Measurements from ENCODE around the gene RGR. TPM values are rescaled to one million over a fixed set of nuclear protein-coding genes. Genes with fewer than 3 reads are reported as not detected.

RGR gene
- total RNA-seq (not detected), polyA plus RNA-seq (under 1 TPM; 0.10 to 0.28 (median 0.25) TPM)
- long read RNA-seq, donor 1: 0 reads
- long read RNA-seq, donor 2: 0 reads

- ATAC-seq (peak; percentile 58 to 74 (median 64)), DNase-seq (peak in 1 of 2 donors; percentile 68)
- no peak for TF ChIP-seq CTCF (IDR thresholded peaks at IDR 0.05)
- intact Hi-C loops (cut with DNase I): no loop called here
- Histone ChIP-seq H3K36me3 (ENCODE audit: insufficient read depth in 1 of 2, low read depth in 1 of 2) (no peaks in the 10 kb centered on the region), H3K27ac (no peak within 1 kb of the TSS), H3K4me3 (no peak within 1 kb of the TSS), H3K9me3 (no peaks in the 10 kb centered on the region), H3K4me1 (no peaks in the 10 kb centered on the region), H3K27me3 (ENCODE audit: insufficient read depth in 3 of 3, low read length in 2 of 3) (peaks cover 0 to 8% (median 1%) of the 10 kb centered on the region in 3 donors)
- WGBS, 3 donors: 13 to 33% (median 19%) methylated on average over 8 to 9 of the region's 9 CpGs
Measured at GRCh38 chr10:84244651-84245270, at the start of gene RGR. Gene RGR (plus strand): TSS chr10:84245053. CDS start chr10:84245091, 38 bp downstream.

GRCh38 chr10:84196083-84196482, 48.8 kb upstream of the RGR start:
- Histone ChIP-seq H3K36me3 (ENCODE audit: insufficient read depth in 1 of 2, low read depth in 1 of 2) (no peaks in the 10 kb centered on the region), H3K27me3 (ENCODE audit: insufficient read depth in 3 of 3, low read length in 2 of 3) (peaks cover 0 to 56% (median 18%) of the 10 kb centered on the region in 3 donors), H3K9me3 (no peaks in the 10 kb centered on the region), H3K4me1 (no peaks in the 10 kb centered on the region), H3K27ac (no peak overlapping the region), H3K4me3 (no peak overlapping the region)
- intact Hi-C loops (cut with DNase I): no loop called here
- DNase-seq (no peak), ATAC-seq (no peak)
- WGBS, 3 donors: 16 to 28% (median 18%) methylated on average over 4 of the region's 4 CpGs
- TF ChIP-seq CTCF (IDR thresholded peaks at IDR 0.05): no peak

- peaks cover 0 to 48% (median 18%) of the 10 kb centered on the region in 3 donors for H3K27me3 ChIP-seq (ENCODE audit: insufficient read depth in 3 of 3, low read length in 2 of 3)
- no peaks in the 10 kb centered on the region for H3K36me3 ChIP-seq (ENCODE audit: insufficient read depth in 1 of 2, low read depth in 1 of 2)
- no peaks in the 10 kb centered on the region for H3K9me3 ChIP-seq
- no peak overlapping the region for H3K4me3 ChIP-seq
- no peak for ATAC-seq
- no peak overlapping the region for H3K27ac ChIP-seq
- intact Hi-C loops (cut with DNase I): no loop called here
- DNase-seq: no peak
- no peaks in the 10 kb centered on the region for H3K4me1 ChIP-seq
- WGBS, 3 donors: 28 to 50% (median 31%) methylated on average over 5 of the region's 5 CpGs
- TF ChIP-seq CTCF (IDR thresholded peaks at IDR 0.05): no peak
Measured at GRCh38 chr10:84196941-84197340, 47.9 kb upstream of the RGR start.

GRCh38 chr10:84197643-84198042, 47.2 kb upstream of the RGR start:
- no peak overlapping the region for H3K27ac ChIP-seq
- no peak for ATAC-seq
- no peak for TF ChIP-seq CTCF (IDR thresholded peaks at IDR 0.05)
- H3K9me3 ChIP-seq: no peaks in the 10 kb centered on the region
- H3K27me3 ChIP-seq (ENCODE audit: insufficient read depth in 3 of 3, low read length in 2 of 3): peaks cover 0 to 46% (median 18%) of the 10 kb centered on the region in 3 donors
- intact Hi-C loops (cut with DNase I): no loop called here
- WGBS, 3 donors: 77 to 87% (median 83%) methylated on average over 5 of the region's 5 CpGs
- no peaks in the 10 kb centered on the region for H3K36me3 ChIP-seq (ENCODE audit: insufficient read depth in 1 of 2, low read depth in 1 of 2)
- H3K4me3 ChIP-seq: no peak overlapping the region
- no peak for DNase-seq
- no peaks in the 10 kb centered on the region for H3K4me1 ChIP-seq
